BLaER1 (cell line): ENCODE measurements around the gene AFAP1.

Source experiments
- H3K27ac ChIP-seq: shearing (Covaris generic); formaldehyde crosslinking; 2 replicates; pipeline ENCODE4 v1.8.1; 2022
- H3K27me3 ChIP-seq: shearing (Covaris generic); formaldehyde crosslinking; 2 replicates; pipeline ENCODE4 v1.8.1; 2022
- H3K36me3 ChIP-seq: shearing (Covaris generic); formaldehyde crosslinking; 2 replicates; pipeline ENCODE4 v1.8.1; 2022
- H3K4me1 ChIP-seq: shearing (Covaris generic); formaldehyde crosslinking; 2 replicates; pipeline ENCODE4 v1.8.1; 2022
- H3K4me2 ChIP-seq: shearing (Covaris generic); formaldehyde crosslinking; 2 replicates; pipeline ENCODE4 v1.8.1; 2022
- H3K4me3 ChIP-seq: shearing (Covaris generic); formaldehyde crosslinking; 2 replicates; pipeline ENCODE4 v1.8.1; 2022
- H3K9ac ChIP-seq: shearing (Covaris generic); formaldehyde crosslinking; 2 replicates; pipeline ENCODE4 v1.8.1; 2022
- H3K9me3 ChIP-seq: shearing (Covaris generic); formaldehyde crosslinking; 2 replicates; pipeline ENCODE4 v1.8.1; 2022
- H4K20me1 ChIP-seq: shearing (Covaris generic); formaldehyde crosslinking; 2 replicates; pipeline ENCODE4 v1.8.1; 2022
- Cebpa-rat ChIP-seq: shearing (Covaris generic); IDR thresholded peaks from 2 replicates; pipeline ENCODE4 v1.8.1; 2022

AFAP1 gene

GRCh38 chr4:7795983-7796382 is 143.7 kb downstream of the AFAP1 start:
- Histone ChIP-seq H3K27me3 (no peaks in the 10 kb centered on the region), H3K9ac (no peak overlapping the region), H3K4me3 (no peak overlapping the region), H3K9me3 (peaks cover 11% of the 10 kb centered on the region), H3K4me2 (no peak overlapping the region), H3K36me3 (peaks cover 45% of the 10 kb centered on the region), H3K27ac (no peak overlapping the region), H3K4me1 (peaks cover 27% of the 10 kb centered on the region), H4K20me1 (no peaks in the 10 kb centered on the region)
- no peak for TF ChIP-seq Cebpa-rat

- Histone ChIP-seq H3K4me1 (peaks cover 22% of the 10 kb centered on the region), H3K27ac (no peak overlapping the region), H3K4me2 (peak overlapping the region; percentile 48), H4K20me1 (no peaks in the 10 kb centered on the region), H3K9ac (no peak overlapping the region), H3K27me3 (no peaks in the 10 kb centered on the region), H3K9me3 (peaks cover 6% of the 10 kb centered on the region), H3K4me3 (no peak overlapping the region), H3K36me3 (peaks cover 19% of the 10 kb centered on the region)
- TF ChIP-seq Cebpa-rat, result no peak
Measured at GRCh38 chr4:7793186-7793585, 146.5 kb downstream of the AFAP1 start.

- Histone ChIP-seq H3K9ac (no peak overlapping the region), H3K36me3 (peaks cover 13% of the 10 kb centered on the region), H3K4me1 (peaks cover 22% of the 10 kb centered on the region)
Measured at GRCh38 chr4:7792616-7793015, 147.0 kb downstream of the AFAP1 start.

GRCh38 chr4:7790999-7791398 is 148.7 kb downstream of the AFAP1 start:
- Histone ChIP-seq H3K4me3 (no peak overlapping the region), H3K4me1 (peaks cover 22% of the 10 kb centered on the region), H3K36me3 (peaks cover 7% of the 10 kb centered on the region; the same call in 1 of the 2 replicates), H3K9ac (no peak overlapping the region), H3K4me2 (no peak overlapping the region), H3K27ac (no peak overlapping the region), H3K27me3 (no peaks in the 10 kb centered on the region), H4K20me1 (no peaks in the 10 kb centered on the region), H3K9me3 (no peaks in the 10 kb centered on the region)
- TF ChIP-seq Cebpa-rat, result no peak

More at GRCh38 chr4:7792616-7793015, 147.0 kb downstream of the AFAP1 start:
- Histone ChIP-seq H3K9me3 (no peaks in the 10 kb centered on the region), H4K20me1 (no peaks in the 10 kb centered on the region), H3K4me2 (peak overlapping the region; percentile 48; the same call in 1 of the 2 replicates), H3K27me3 (no peaks in the 10 kb centered on the region), H3K4me3 (no peak overlapping the region), H3K27ac (no peak overlapping the region)
- no peak for TF ChIP-seq Cebpa-rat

GRCh38 chr4:7790023-7790422 is 149.6 kb downstream of the AFAP1 start:
- H3K36me3 ChIP-seq, result peaks cover 7% of the 10 kb centered on the region; the same call in 1 of the 2 replicates
- peaks cover 22% of the 10 kb centered on the region for H3K4me1 ChIP-seq
- H3K9me3 ChIP-seq, result no peaks in the 10 kb centered on the region
- no peak overlapping the region for H3K4me2 ChIP-seq
- H3K27ac ChIP-seq, result no peak overlapping the region
- no peak overlapping the region for H3K9ac ChIP-seq
- H4K20me1 ChIP-seq, result no peaks in the 10 kb centered on the region
- H3K4me3 ChIP-seq, result no peak overlapping the region
- TF ChIP-seq Cebpa-rat, result no peak
- H3K27me3 ChIP-seq, result no peaks in the 10 kb centered on the region

GRCh38 chr4:7788694-7789425 is 150.8 kb downstream of the AFAP1 start:
- Histone ChIP-seq H3K9me3 (no peaks in the 10 kb centered on the region), H3K27ac (no peak overlapping the region), H3K36me3 (peaks cover 7% of the 10 kb centered on the region; the same call in 1 of the 2 replicates), H3K4me2 (no peak overlapping the region), H3K9ac (no peak overlapping the region), H3K4me1 (peaks cover 24% of the 10 kb centered on the region), H3K27me3 (no peaks in the 10 kb centered on the region), H3K4me3 (no peak overlapping the region), H4K20me1 (no peaks in the 10 kb centered on the region)
- no peak for TF ChIP-seq Cebpa-rat

GRCh38 chr4:7788193-7788592 is 151.5 kb downstream of the AFAP1 start:
- Histone ChIP-seq H3K27ac (no peak overlapping the region), H3K9ac (no peak overlapping the region), H3K27me3 (no peaks in the 10 kb centered on the region), H3K4me3 (no peak overlapping the region), H3K4me1 (peaks cover 24% of the 10 kb centered on the region), H4K20me1 (no peaks in the 10 kb centered on the region), H3K9me3 (no peaks in the 10 kb centered on the region), H3K36me3 (peaks cover 7% of the 10 kb centered on the region; the same call in 1 of the 2 replicates), H3K4me2 (no peak overlapping the region)
- no peak for TF ChIP-seq Cebpa-rat

- Histone ChIP-seq H3K4me1 (peaks cover 24% of the 10 kb centered on the region), H3K36me3 (peaks cover 7% of the 10 kb centered on the region; the same call in 1 of the 2 replicates), H3K4me2 (no peak overlapping the region), H4K20me1 (no peaks in the 10 kb centered on the region), H3K27me3 (no peaks in the 10 kb centered on the region), H3K9me3 (no peaks in the 10 kb centered on the region), H3K27ac (no peak overlapping the region), H3K4me3 (no peak overlapping the region), H3K9ac (no peak overlapping the region)
- TF ChIP-seq Cebpa-rat, result no peak
Measured at GRCh38 chr4:7787681-7788141, 151.9 kb downstream of the AFAP1 start.

- Histone ChIP-seq H3K27me3 (no peaks in the 10 kb centered on the region), H3K4me2 (no peak overlapping the region), H3K9ac (no peak overlapping the region), H3K36me3 (peaks cover 4% of the 10 kb centered on the region; the same call in 1 of the 2 replicates), H3K27ac (no peak overlapping the region), H3K9me3 (no peaks in the 10 kb centered on the region), H4K20me1 (no peaks in the 10 kb centered on the region), H3K4me1 (peaks cover 24% of the 10 kb centered on the region), H3K4me3 (no peak overlapping the region)
- TF ChIP-seq Cebpa-rat, result no peak
Measured at GRCh38 chr4:7787067-7787466, 152.6 kb downstream of the AFAP1 start.

GRCh38 chr4:7786517-7786916 is 153.1 kb downstream of the AFAP1 start:
- no peaks in the 10 kb centered on the region for H3K36me3 ChIP-seq
- peaks cover 30% of the 10 kb centered on the region for H3K4me1 ChIP-seq
- no peaks in the 10 kb centered on the region for H3K9me3 ChIP-seq
- H3K4me2 ChIP-seq, result no peak overlapping the region
- H4K20me1 ChIP-seq, result no peaks in the 10 kb centered on the region
- no peak overlapping the region for H3K4me3 ChIP-seq
- H3K27ac ChIP-seq, result no peak overlapping the region
- no peaks in the 10 kb centered on the region for H3K27me3 ChIP-seq
- no peak overlapping the region for H3K9ac ChIP-seq
- no peak for TF ChIP-seq Cebpa-rat
